Central memory CD8-positive, alpha-beta T cell (primary cell): ENCODE measurements around the gene UNC5CL.

Source experiments
- ATAC-seq: fragments of 150-1000 bp; cut with Tn5 transposase; replicated peaks from 2 replicates; pipeline ENCODE4 v1.10.0; 2022; ENCODE audit warnings: mild to moderate bottlenecking, moderate FRiP score, moderate number of reproducible peaks; ENCODE audit not compliant: poor library complexity, severe bottlenecking; ENCODE audit errors: extremely low read depth
- DNase-seq, 2 donors: peaks; one replicate each; pipeline ENCODE4 v3.0.0; 2021; ENCODE audit warnings: low spot score in 2 of 2
- H3K27ac Mint-ChIP-seq: one replicate; pipeline ENCODE4 v1.8.0; 2022; ENCODE audit warnings: low read depth, mild to moderate bottlenecking, moderate library complexity, mixed read lengths
- H3K27me3 Mint-ChIP-seq: one replicate; pipeline ENCODE4 v1.8.0; 2022; ENCODE audit warnings: mixed read lengths
- H3K36me3 Mint-ChIP-seq: one replicate; pipeline ENCODE4 v1.8.0; 2022; ENCODE audit warnings: mild to moderate bottlenecking, moderate library complexity, mixed read lengths; ENCODE audit not compliant: insufficient read depth
- H3K4me1 Mint-ChIP-seq: one replicate; pipeline ENCODE4 v1.8.0; 2022; ENCODE audit warnings: mixed read lengths
- H3K4me3 Mint-ChIP-seq: one replicate; pipeline ENCODE4 v1.8.0; 2022; ENCODE audit warnings: mild to moderate bottlenecking, moderate library complexity, mixed read lengths
- H3K9me3 Mint-ChIP-seq: one replicate; pipeline ENCODE4 v1.8.0; 2022; ENCODE audit warnings: mixed read lengths

The UNC5CL gene

DNA sequence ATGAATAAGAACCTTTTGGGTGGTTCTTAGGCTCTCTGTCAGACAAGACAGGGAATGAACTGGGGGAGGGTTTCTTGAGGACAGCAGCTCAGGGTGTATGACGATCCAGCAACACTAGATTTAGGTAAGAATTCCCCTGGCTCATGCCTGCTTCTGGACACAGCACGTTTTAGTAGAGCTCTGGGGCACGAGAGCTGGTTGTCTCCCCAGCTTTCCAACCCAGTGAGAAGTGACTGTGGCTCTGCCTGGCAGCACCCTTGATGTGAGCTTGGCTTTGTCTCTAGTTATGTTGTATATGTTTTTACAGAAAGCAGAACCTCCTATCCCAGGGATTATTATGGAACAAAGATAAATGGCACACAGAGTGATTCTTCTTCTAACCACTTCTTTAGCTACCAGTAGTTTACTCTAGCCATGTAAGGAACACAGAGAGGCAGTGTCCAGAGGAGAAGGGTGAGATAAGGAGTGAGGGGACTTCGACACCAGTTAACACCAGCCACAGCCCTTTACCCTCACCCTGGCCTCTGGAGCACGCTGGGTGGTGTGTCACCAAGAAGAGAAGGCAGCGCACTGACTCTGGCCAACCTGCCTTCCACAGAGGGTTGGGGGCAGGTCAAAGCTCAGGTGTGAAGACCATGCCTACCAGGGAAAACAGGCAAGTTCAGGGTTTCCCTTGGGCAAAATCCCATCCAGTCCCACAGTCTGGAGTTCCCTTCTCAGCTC lies 17.9 kb upstream of the UNC5CL start:
- no peak overlapping the region for H3K27ac Mint-ChIP-seq
- H3K36me3 Mint-ChIP-seq: peaks cover 17% of the 10 kb centered on the region
- H3K4me1 Mint-ChIP-seq: peaks cover 9% of the 10 kb centered on the region
- H3K9me3 Mint-ChIP-seq: no peaks in the 10 kb centered on the region
- ATAC-seq (no peak), DNase-seq (no peak)
- no peak overlapping the region for H3K4me3 Mint-ChIP-seq
- no peaks in the 10 kb centered on the region for H3K27me3 Mint-ChIP-seq

DNA sequence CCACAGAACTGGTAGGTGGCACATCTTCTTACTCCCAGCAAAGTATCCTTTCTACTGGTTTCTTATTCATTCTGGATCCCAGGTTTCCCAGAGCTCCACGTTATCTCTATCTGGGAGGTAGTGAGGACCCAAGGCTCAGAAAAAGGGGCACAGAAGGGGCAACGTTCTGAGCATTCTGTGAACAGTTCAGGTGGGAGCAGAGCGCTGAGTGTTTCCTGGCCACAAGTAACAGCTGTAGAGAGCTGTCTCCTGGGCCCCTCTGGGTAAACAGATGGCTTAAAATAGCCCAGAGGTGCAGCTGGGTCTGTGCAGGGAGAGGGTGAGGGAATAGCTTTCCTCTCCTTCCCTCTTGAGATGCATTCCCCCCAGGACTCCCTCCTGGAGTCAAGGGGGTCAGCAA lies 16.1 kb upstream of the UNC5CL start:
- no peaks in the 10 kb centered on the region for H3K9me3 Mint-ChIP-seq
- H3K36me3 Mint-ChIP-seq: peaks cover 6% of the 10 kb centered on the region
- no peak for DNase-seq
- no peak overlapping the region for H3K4me3 Mint-ChIP-seq
- peaks cover 12% of the 10 kb centered on the region for H3K4me1 Mint-ChIP-seq
- no peaks in the 10 kb centered on the region for H3K27me3 Mint-ChIP-seq
- no peak overlapping the region for H3K27ac Mint-ChIP-seq
- no peak for ATAC-seq

DNA sequence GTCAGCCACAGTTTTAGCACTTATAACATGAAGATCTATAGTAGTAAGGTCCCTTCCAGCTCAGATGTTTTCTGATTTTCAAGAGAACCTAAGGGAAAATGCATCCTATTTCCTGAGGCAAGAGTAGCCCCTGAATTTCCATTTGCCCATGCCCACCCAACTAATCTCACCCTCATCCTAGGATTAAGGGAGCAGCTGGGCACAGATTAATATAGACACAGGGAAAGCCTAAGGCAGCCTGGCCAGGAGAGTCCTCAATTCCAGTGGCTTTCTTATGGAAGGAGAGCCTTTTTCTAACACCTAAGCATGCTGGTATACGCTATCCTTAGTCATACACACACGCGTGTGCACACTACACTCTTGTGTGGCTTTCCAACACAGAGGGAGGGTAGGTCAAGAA lies 15.5 kb upstream of the UNC5CL start:
- Mint-ChIP-seq H3K9me3 (no peaks in the 10 kb centered on the region), H3K27ac (no peak overlapping the region), H3K4me1 (peaks cover 12% of the 10 kb centered on the region), H3K27me3 (no peaks in the 10 kb centered on the region), H3K4me3 (no peak overlapping the region), H3K36me3 (peaks cover 6% of the 10 kb centered on the region)
- DNase-seq: no peak
- no peak for ATAC-seq

DNA sequence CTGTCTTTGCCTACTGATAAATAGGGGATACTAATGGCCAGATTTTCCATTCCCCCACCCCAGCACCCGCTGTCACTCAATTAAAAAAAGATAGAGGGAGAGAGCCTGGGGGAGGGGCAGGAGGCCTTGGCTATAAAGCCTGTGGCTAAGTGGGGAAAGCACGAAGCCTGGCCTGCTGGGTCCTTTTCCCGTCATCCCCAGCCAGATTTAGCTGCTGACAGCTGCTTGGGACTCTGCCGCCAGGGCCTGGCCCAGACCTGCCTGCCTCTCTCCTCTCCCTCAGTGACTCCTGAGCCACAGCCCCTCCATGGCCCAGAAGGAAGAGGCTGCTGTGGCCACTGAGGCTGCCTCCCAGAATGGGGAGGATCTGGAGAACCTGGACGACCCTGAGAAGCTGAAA lies 14.0 kb upstream of the UNC5CL start, which contains the start of gene APOBEC2:
Gene APOBEC2 (plus strand): TSS at position 162 of the 400 bp plus-strand sequence. CDS start 146 bp downstream, at position 308.
- no peaks in the 10 kb centered on the region for H3K9me3 Mint-ChIP-seq
- peak within 1 kb of the TSS; percentile 11 for H3K27ac Mint-ChIP-seq
- peaks cover 6% of the 10 kb centered on the region for H3K36me3 Mint-ChIP-seq
- ATAC-seq (no peak), DNase-seq (no peak)
- H3K4me3 Mint-ChIP-seq: no peak within 1 kb of the TSS
- H3K4me1 Mint-ChIP-seq: peaks cover 12% of the 10 kb centered on the region
- no peaks in the 10 kb centered on the region for H3K27me3 Mint-ChIP-seq

DNA sequence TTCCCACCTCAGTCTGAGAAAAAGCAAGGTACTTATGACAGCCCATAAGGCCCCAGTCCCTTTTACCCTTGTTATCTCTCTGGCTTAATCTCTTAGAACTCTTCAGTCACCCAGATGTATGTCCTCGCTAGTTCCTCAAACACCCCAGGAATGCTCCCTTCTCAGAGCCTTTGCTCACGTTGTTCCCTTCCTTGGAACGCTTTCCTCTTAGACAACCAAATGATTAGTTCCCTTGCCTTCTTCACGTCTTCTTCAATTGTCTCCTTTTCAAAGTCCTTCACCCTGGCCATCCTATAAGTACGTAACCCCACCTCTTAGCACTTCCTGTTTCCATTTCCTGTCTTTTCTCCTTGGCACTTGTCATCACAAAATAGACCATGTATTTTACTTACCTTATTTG lies 12.9 kb upstream of the UNC5CL start:
- ATAC-seq: no peak
- H3K4me3 Mint-ChIP-seq: no peak overlapping the region

DNA sequence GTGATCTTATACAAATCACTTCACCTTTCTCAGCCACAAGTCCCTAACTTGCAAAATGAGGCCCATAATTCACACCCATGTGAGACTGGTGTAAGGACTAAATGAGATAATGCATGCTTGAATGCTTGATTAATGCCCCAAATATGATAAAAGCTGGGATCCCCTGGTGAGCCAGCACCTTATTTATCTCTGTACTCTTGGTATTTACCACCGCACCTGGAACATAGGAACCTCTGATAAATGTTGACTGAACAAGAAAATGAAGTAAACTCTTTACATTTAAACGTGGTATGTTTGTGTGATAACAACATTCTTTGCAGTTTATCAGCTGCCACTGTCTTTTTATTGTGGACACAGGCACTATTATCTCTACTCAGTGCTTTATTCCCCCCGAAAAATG lies 11.5 kb upstream of the UNC5CL start:
- peaks cover 12% of the 10 kb centered on the region for H3K4me1 Mint-ChIP-seq
- H3K36me3 Mint-ChIP-seq: peaks cover 3% of the 10 kb centered on the region
- ATAC-seq (no peak), DNase-seq (no peak)
- no peaks in the 10 kb centered on the region for H3K27me3 Mint-ChIP-seq
- H3K4me3 Mint-ChIP-seq: no peak overlapping the region
- no peaks in the 10 kb centered on the region for H3K9me3 Mint-ChIP-seq
- H3K27ac Mint-ChIP-seq: no peak overlapping the region

More for the DNA sequence above, 12.9 kb upstream of the UNC5CL start:
- Mint-ChIP-seq H3K27ac (peak overlapping the region; percentile 11), H3K4me1 (peaks cover 12% of the 10 kb centered on the region), H3K36me3 (peaks cover 3% of the 10 kb centered on the region), H3K9me3 (no peaks in the 10 kb centered on the region), H3K27me3 (no peaks in the 10 kb centered on the region)
- no peak for DNase-seq

DNA sequence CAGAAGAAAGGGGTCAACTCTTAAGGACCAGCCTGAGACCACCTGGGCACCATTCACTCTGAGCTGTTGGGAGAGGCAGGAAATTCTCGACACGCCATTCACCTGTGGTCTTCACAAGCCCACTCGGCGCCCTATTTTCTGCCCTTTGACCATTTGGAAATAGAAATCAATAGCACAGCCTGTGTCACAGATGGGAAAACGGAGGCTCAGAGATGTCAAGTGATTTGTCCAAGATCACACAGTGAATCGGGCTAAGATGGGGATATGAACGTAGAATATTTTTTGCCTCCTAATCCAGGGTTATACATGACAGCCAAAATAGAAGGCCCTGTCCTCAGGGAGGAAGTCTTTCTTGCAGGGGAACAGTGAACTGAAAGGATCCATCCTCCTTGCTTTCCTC lies 10.9 kb upstream of the UNC5CL start:
- ATAC-seq (no peak), DNase-seq (no peak)
- Mint-ChIP-seq H3K27me3 (no peaks in the 10 kb centered on the region), H3K27ac (no peak overlapping the region), H3K9me3 (no peaks in the 10 kb centered on the region), H3K4me1 (peaks cover 12% of the 10 kb centered on the region), H3K36me3 (peaks cover 3% of the 10 kb centered on the region), H3K4me3 (no peak overlapping the region)

DNA sequence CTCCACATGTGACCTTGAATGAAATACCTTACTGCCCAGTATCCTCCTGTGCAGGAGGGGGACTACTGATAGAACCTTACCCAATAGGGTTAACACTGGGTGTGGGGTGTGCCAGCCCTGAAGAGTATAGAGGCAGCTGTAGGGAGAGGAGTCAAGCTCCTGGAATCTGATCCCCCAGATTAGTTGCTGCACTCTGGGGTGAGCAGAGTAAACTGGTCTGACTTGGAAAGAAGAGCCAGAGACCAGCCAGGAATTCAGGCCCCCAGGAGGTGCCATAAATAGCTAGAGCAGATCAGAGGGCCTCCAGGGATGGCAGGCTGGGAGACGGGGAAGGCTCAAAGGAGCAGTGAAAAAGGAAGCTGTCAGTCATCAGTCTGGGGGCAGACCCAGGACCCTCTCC lies 10.5 kb upstream of the UNC5CL start:
- ATAC-seq (no peak), DNase-seq (no peak)
- Mint-ChIP-seq H3K9me3 (no peaks in the 10 kb centered on the region), H3K27ac (no peak overlapping the region), H3K36me3 (peaks cover 2% of the 10 kb centered on the region), H3K4me3 (no peak overlapping the region), H3K27me3 (no peaks in the 10 kb centered on the region), H3K4me1 (peaks cover 12% of the 10 kb centered on the region)

DNA sequence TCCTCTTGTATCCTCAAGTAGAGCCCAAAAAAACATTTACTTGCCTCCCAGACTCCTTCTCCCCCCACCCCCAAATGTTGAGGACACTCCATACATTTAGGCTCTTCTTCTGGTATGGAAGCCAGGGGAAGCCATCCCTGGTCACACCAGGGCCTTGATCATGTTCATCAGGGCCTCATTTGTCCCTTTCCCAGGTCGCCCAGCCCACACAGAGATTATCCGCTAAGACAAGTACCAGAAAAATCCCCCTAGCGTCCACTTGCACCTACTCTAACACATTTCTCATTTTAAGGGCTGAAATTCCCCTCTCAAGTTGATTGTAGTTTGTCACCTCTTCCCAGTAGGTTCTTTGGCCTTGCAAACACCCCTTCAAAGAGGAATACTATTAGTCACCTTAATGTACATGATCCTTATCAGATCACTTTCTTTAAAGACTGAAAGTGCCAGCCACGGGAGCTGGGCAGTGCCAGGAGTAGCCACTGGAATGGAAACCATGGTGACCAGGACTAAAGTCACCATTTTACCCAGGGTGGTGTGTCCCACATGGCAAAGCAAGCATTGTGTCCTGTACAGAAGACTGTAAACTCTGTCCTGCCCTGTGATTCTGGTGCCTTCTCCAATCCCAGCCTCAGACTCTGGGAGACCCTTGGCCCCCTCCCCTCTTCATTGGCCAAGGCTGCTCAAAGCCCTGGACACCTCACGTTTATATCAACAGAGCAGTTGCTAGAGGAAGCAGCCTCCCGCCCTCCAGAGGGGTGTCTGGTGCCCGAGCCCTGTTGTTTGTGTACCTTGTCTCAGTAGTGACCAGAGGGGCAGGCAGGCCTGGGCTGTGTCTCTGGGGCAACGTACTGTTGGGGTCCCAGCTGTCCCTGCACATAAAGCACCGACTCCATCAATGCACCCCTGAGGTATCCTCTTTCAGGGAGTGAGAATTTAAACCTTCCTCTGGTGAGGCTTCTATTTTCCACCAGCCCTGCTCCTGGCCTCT lies 9.0 kb upstream of the UNC5CL start:
- DNase-seq (no peak), ATAC-seq (no peak)
- no peaks in the 10 kb centered on the region for H3K36me3 Mint-ChIP-seq
- no peak overlapping the region for H3K4me3 Mint-ChIP-seq
- peaks cover 12% of the 10 kb centered on the region for H3K4me1 Mint-ChIP-seq
- H3K9me3 Mint-ChIP-seq: no peaks in the 10 kb centered on the region
- H3K27ac Mint-ChIP-seq: no peak overlapping the region
- H3K27me3 Mint-ChIP-seq: no peaks in the 10 kb centered on the region

DNA sequence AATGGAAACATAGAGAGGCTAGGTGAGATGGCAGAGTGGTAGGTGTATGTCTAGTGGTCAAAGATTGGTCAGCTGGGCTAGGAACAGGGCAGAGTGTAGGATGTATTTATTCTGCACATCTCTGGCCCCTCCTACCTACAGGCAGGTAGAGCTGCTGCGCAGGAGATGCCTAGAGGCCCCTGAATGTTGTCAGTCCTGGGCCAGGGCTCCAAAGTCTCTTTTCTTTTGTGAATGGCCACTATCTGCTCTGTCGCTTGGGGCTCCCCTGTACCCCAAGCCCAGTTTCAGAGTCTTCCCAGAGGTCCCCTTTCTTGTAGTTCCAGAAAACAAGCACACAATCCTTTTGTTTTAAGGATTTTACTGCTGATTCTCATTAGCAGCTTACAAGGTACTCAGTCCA lies 8.3 kb upstream of the UNC5CL start:
- H3K27me3 Mint-ChIP-seq: no peaks in the 10 kb centered on the region
- no peak overlapping the region for H3K4me3 Mint-ChIP-seq
- H3K36me3 Mint-ChIP-seq: no peaks in the 10 kb centered on the region
- H3K4me1 Mint-ChIP-seq: peaks cover 7% of the 10 kb centered on the region
- H3K27ac Mint-ChIP-seq: no peak overlapping the region
- no peaks in the 10 kb centered on the region for H3K9me3 Mint-ChIP-seq
- DNase-seq (no peak), ATAC-seq (no peak)

DNA sequence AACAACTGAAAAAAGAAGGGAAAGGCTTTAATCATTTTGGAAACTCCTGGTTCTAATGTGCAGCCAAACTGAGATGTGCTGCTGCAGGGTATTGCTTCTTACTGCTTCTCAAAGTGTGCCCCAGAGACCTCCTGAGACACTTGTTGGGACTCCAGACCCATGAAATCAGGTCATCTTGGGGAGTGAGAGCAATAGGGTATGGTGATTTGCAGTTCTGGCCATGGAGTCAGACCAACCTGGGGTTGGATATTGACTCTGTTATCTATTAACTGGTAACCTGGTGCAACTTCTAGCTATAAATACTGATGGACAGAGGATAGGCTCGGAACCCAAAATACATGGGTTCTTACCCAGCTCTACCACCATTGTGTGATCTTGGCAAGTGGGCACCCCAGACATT lies 7.1 kb upstream of the UNC5CL start:
- Mint-ChIP-seq H3K9me3 (no peaks in the 10 kb centered on the region), H3K4me3 (no peak overlapping the region), H3K36me3 (no peaks in the 10 kb centered on the region), H3K4me1 (no peaks in the 10 kb centered on the region), H3K27me3 (no peaks in the 10 kb centered on the region), H3K27ac (no peak overlapping the region)
- no peak for DNase-seq
- no peak for ATAC-seq

DNA sequence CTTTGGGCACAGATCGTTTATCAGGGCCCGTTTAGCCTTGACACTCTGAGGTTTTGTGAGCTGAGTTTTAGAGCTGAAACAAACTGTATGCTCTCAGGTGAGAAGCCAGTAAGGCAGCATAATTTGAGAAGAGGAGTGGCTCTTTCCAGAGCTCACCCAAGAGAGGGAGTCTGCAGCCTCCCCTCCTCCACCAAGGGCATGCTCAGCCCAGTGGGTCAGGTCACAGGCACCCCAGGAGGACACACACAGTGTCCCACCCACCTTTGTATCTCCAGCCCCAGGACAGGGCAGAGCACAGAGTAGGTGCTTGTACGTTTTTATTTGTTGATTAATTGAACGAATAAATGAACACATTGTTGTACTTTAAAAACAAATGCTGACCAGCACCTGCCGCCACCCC lies 6.6 kb upstream of the UNC5CL start:
- no peak overlapping the region for H3K27ac Mint-ChIP-seq
- H3K27me3 Mint-ChIP-seq: no peaks in the 10 kb centered on the region
- DNase-seq: no peak
- H3K4me1 Mint-ChIP-seq: no peaks in the 10 kb centered on the region
- H3K36me3 Mint-ChIP-seq: no peaks in the 10 kb centered on the region
- no peak overlapping the region for H3K4me3 Mint-ChIP-seq
- H3K9me3 Mint-ChIP-seq: no peaks in the 10 kb centered on the region
- ATAC-seq: no peak

DNA sequence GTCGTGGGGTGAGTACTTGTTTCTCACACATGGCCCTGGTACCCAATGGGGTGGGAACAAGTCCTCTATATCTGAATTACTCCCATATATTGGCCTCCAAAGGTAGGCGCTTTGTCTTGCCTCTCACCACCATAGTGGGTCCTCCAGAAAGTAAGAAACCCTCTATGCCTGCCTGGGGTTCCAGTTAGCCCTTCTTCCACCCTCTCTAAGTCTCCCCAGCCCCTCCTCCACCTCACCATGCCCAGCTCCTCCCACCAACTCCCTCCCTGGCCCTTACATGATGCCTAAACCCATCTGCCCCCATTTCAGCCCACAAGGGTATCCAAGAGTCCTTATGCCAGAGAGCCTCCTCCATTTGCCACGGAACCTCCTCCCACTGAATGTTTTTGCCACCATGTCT lies 4.1 kb upstream of the UNC5CL start:
- no peak for DNase-seq
- Mint-ChIP-seq H3K4me3 (no peak overlapping the region), H3K27ac (no peak overlapping the region)

More for the DNA sequence above, 4.1 kb upstream of the UNC5CL start:
- H3K9me3 Mint-ChIP-seq: no peaks in the 10 kb centered on the region
- no peaks in the 10 kb centered on the region for H3K4me1 Mint-ChIP-seq
- no peaks in the 10 kb centered on the region for H3K36me3 Mint-ChIP-seq
- no peaks in the 10 kb centered on the region for H3K27me3 Mint-ChIP-seq
- ATAC-seq: no peak
